Left ventricle myocardium superior (tissue), 1 donor: ENCODE data around the gene SMAD6. TPM values are rescaled to one million over a fixed set of nuclear protein-coding genes. Genes with fewer than 3 reads are reported as not detected.
A peak's percentile ranks its signal among the peaks of the same experiment; 100 is the strongest.
"Not testable (repeated sequence)": the region's sequence is repeated elsewhere in the genome, so short reads cannot be mapped to it uniquely, and the experiment has no call there.

Source experiments
- ATAC-seq: fragments of 200-7000 bp; cut with Tn5 transposase; one replicate; pipeline ENCODE4 v1.9.1; 2020; ENCODE audit warnings: mild to moderate bottlenecking, moderate library complexity
- DNase-seq: peaks from one replicate; pipeline ENCODE4 v3.0.0-alpha.2; 2020
- intact Hi-C: fragments of 100-400 bp; cut with micrococcal nuclease; formaldehyde crosslinking; loops from one replicate; pipeline ENCODE4 v1.11.0; 2022
- total RNA-seq: library from RNA; stranded (reverse); fragmentation: NEBNext Ultra II Directional; extraction: Animal tissue kit (Norgen Biotek cat#: 25700); gene quantifications from one replicate; pipeline ENCODE4 v1.2.1, GENCODE V29; 2021
- donor health status: DM: no; HTN: yes; CAD: no; lungs with severe emphysema.

Gene SMAD6
- total RNA-seq, 1 donor from 2014 or later, result 14.9 TPM

DNA sequence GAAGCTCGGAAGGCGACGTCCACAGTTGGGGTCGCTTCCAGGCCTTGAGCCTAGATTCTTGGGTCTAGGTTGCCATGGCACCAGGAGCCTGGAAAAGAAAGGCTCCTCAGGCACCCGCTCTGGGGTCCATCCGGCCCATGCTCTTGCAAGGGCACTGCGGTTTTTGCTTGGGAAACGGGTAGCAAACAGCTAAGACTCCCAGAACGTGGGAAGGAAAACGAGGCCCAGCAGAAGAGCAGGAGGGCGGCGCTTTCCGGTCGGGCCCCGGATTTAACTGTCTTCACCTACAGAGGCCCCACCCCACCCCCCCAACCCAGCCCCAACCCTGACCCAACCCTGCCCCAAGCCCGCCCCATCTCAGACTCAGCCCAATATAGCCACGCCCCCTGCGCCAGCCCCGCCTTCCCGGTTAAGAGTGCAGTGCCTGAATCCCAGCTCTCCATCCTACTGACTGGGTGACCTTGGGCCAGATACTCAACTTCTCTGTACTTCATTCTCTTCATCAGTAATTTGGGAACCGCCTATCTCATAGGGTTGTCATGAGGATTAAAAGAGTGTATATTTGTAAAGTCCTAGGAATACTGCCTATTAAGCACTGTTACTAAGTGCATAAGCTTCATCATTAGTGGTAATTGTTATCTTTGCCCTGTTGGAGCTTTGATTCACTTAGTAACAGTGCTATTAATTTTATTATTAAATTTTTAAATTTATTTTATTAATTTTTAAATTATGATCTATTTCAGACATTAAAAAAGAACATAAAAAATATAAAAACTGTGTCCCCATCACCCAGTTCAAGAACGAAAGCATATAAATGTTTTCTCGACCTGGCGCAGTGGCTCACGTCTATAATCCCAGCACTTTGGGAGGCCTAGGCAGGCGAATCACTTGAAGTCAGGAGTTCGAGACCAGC, 28.4 kb upstream of the SMAD6 start:
- DNase-seq (peak; percentile 55), ATAC-seq (no peak)
- intact Hi-C loops, result no loop called here

- intact Hi-C loops, result no loop called here
- DNase-seq, result no peak
- no peak for ATAC-seq
These were observed 27.3 kb upstream of the SMAD6 start for GRCh38 chr15:66674756-66675155.

DNA sequence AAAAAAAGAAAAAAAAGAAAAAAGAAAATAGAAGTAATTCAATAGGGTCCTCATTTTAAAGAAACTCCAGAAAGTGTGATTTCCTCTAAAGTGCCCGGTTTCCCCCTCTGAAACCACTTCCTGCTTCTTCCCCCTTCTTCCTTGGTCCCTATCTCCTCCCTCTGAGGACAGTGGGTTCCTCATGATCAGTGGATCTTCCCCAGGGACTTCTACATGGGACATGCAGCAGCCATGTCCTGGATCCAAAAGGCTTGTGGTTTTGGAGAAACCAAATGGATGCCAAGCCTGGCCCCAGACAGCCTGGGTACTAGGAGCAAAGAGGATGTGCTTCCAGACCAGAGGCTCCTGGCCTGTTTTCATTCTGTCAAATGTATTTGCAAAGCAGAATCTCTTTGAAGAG, 26.6 kb upstream of the SMAD6 start:
- intact Hi-C loops, result no loop called here
- no peak for DNase-seq
- no peak for ATAC-seq

- DNase-seq (no peak), ATAC-seq (no peak)
- intact Hi-C loops, result no loop called here
These were observed 24.7 kb upstream of the SMAD6 start for GRCh38 chr15:66677336-66677735.

DNA sequence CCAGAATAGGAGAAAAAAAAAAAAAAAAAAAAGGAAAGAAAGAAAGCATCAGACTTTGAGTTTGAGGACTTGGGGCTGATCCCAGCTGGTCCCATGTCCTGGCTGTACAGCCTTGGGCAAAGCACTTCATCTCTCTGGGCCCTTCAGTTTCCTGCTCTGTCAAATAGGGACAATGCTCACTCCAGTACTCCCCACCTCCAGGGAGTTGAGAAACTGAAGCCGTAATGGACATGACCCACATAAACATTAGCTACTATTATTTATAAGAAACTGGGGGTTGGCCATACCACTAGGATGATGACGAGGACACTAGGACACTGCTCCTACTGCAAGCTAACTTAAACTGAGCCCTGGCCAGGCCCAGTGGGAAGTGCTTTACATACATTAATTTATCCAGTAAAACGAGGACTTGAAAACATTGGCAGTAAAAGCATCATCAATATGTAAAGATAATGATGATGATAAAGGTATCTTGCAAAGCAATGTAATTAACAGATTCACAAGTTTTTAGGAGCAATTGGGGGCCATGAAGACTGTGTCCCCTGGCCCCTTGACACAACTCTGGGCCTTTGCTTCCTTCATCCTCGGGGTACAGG, 22.9 kb upstream of the SMAD6 start:
- DNase-seq (no peak), ATAC-seq (peak; percentile 9)
- intact Hi-C loops, result no loop called here

DNA sequence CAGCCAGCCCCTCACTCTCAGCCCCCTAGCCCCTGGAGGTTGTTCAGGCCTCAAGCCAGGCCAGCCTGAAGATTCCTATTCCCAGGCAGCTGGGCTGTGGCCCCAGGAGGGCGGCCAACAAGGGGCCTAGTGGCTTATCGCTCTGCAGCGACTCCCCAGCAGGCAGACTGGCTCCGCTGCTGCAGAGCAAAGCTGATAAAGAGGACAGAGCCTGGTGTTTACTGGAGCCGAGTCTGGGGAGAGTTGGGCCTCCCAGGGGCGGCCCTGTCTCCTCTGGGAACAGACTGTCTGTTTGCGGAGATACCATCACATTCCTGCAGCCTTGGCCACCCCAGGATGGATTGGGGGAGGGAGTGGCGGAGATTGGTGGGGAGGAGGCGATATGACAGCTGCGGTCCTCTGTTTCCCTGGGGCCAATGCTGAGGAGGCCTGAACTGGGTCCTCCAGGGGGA, 22.4 kb upstream of the SMAD6 start:
- peak; percentile 96 for ATAC-seq
- intact Hi-C loops, result no loop called here
- peak; percentile 76 for DNase-seq

DNA sequence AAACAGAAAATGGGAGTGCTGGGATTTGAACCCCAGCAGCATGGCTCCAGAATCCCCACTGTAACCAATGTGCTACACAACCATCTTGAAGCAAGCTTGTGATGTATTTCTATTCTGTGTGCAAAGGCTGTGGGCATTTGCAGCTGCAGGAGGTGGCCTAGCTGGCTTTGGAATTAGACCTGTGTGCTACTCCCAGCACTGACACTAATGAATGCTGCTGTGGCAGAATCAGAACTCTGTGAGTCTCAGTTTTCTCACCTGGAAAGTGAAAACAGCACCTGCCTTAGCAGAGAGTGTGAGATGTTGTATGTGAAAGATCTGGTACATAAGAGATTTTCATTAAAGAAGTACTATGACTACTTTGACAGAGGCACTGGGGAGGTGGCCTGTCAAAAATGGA, 21.5 kb upstream of the SMAD6 start:
- intact Hi-C loops, result no loop called here
- DNase-seq, result no peak
- no peak for ATAC-seq

GRCh38 chr15:66681395-66681794, 20.6 kb upstream of the SMAD6 start:
- ATAC-seq, result no peak
- no peak for DNase-seq
- intact Hi-C loops, result no loop called here

- intact Hi-C loops, result no loop called here
- ATAC-seq, result no peak
- no peak for DNase-seq
These were observed 19.8 kb upstream of the SMAD6 start for GRCh38 chr15:66682246-66682645.

- intact Hi-C loops, result no loop called here
- DNase-seq, result no peak
- ATAC-seq, result no peak
These were observed 19.2 kb upstream of the SMAD6 start for GRCh38 chr15:66682865-66683264.

DNA sequence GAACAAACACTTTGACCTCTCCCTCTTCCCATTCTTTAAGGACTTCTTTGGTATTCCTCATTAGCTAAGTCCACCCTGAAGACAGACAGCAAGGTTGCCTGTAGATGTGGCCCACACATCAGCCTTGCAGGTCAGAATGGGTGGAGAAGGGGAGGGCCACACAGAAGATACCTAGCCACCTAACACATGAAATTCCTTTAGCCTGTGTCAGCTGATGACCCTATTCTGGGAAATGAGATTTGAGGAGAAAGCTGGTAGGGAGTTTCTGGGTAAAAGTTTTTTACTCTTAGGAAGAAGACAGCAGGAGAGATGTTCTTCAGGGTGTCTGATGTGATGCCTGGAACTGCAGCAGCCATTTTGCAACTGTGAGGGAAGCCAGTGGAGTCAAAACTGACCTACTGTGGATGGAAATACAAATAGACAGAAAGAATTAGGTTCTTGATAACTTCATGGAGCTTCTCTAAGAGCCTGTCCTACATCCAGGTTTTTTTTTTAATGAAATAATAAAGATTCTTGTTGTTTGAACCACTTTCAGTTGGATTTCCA, 17.8 kb upstream of the SMAD6 start:
- intact Hi-C loops, result no loop called here
- no peak for DNase-seq
- ATAC-seq, result no peak

- ATAC-seq, result no peak
- DNase-seq, result no peak
- intact Hi-C loops, result no loop called here
These were observed 16.3 kb upstream of the SMAD6 start for GRCh38 chr15:66685638-66686150.

- not testable (repeated sequence) for DNase-seq, ATAC-seq
- intact Hi-C loops, result loop anchor here (10.0 kb wide), 1 partner anchor 66 kb away; no protein-coding TSS in a partner anchor
These were observed 11.1 kb upstream of the SMAD6 start for GRCh38 chr15:66690912-66691311.

DNA sequence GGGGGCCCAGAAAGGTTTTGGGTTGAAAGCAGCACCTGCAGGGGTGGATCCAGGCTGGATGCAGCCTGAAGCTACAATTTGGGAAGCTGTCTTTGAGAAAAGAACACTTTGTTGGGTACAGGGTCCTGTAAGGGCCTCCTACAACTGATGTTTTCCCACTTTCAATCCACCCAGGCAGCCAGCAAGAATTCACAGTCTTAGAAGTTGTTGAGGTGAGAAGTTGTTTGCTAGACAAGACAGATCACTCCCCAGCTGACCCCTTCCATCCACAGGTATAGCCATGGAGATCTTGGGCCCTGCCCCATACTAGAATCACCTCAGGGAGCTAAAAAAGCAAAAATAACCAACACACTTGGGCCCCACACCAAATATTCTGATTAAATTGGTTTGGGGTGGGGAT, 10.3 kb upstream of the SMAD6 start:
- ATAC-seq (no peak), DNase-seq (no peak)
- intact Hi-C loops, result loop anchor here (10.0 kb wide), 1 partner anchor 67 kb away; no protein-coding TSS in a partner anchor

DNA sequence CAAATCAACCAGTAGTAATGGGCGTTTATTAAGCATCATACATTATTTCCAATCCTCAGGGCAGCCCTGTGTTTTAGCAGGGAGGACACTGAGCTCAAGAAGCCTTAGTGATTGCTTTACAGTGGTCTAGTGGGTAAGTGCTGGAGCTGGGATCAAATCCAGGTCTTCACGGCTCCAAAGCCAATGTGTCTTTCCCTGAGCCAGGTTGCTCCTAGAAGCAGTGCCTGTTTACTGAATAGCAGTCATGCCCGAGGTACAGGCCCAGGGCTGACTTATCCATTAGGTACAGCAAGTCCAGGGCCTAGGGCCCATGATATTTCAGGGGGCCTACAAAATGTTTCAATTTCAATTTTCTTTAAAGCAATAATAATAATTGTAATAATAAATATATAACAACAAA, 9.6 kb upstream of the SMAD6 start:
- ATAC-seq (peak; percentile 92), DNase-seq (peak; percentile 48)
- intact Hi-C loops, result loop anchor here (10.0 kb wide), 1 partner anchor 68 kb away; no protein-coding TSS in a partner anchor

DNA sequence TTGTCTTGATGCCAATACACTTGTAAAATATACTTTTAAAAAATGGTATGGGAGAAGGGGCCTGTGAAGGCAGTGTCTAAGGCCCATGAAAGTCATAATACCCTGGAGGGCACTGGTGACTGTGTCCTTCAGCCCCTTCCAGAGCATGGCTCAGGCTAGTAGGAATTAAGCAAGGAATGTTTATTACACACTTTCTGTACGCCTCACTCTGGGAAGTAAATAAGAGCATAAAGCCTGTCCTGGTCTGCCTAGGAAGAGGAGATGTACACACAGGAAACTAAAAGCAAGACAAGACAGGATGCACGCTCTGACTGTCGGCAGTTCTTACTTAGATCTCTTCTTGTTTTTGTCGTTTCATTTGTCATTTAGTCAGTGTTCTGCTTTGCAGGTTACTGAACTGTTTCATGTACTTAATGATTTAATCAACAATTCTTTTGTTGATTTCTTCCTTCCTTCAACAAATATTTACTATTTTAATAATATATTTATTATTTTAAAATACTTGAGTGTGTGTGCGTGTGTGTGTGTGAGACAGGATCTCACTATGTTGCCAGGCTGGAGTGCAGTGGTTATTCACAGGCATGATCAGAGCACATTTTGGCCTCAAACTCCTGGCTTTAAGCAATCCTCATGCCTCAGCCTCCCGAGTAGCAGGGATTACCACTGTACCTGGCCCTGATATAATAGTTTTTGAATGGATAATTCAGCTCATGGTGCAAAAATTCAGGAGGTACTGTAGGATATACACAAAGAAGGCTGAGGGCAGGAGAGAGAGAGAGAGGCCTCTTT, 9.0 kb upstream of the SMAD6 start:
- intact Hi-C loops, result loop anchor here (10.0 kb wide), 1 partner anchor 68 kb away; no protein-coding TSS in a partner anchor
- DNase-seq, result no peak

DNA sequence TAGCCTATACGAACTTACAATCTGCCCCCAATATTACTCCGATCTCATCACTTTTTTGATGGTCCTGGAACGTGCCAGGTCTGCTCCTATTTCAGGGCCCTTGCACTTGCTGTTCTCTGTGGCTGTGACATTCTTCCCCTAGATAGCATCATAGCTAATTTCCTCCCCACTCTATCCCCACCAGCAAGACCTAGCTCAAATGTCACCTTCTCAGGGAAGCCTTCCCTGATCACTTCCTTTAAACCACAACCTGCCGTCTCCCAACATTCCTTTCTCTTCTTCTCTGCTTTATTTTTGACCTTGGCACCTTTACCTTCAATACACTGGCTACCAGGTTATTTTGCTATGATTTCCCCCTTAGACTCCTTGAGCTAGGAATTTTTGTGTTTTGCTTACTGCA, 5.3 kb upstream of the SMAD6 start:
- intact Hi-C loops, result loop anchor here (10.0 kb wide), 1 partner anchor 72 kb away; no protein-coding TSS in a partner anchor
- ATAC-seq (no peak), DNase-seq (no peak)

More for the DNA sequence above, 9.0 kb upstream of the SMAD6 start:
- ATAC-seq, result peak; percentile 19

DNA sequence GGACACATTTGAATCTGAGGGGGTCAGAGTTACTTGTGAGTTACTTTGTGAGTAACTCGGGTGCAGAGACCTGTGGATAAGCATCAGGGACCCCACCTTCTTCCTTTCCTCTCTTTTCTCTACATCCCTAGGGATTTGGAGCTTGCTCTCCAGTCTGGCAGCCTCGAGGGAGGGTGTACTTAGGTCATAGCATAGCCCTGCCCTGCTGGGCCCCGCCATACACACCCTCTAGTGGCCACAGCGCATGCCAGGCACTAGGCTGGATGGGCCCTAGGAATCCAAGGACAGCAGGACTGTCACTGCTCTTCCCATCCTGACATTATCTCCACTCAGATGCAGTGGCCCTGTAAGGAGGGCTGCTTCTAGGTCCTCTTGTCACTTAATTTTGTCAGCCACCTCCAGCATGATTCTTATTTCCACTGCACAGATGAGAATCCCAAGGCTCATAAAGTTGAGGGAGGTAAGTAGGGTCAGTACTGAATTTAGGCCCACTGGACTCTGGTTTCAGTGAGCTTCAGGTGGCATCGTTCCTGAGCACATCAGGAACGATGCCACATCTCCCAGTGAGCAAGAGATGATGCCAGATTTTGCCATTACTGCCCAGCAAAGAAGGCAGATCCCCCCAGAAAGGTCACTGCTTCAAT, 3.6 kb upstream of the SMAD6 start:
- ATAC-seq, result peak; percentile 19
- DNase-seq, result peak; percentile 82
- intact Hi-C loops, result loop anchor here (10.0 kb wide), 1 partner anchor 74 kb away; no protein-coding TSS in a partner anchor
